Neuronal stem cell (in vitro differentiated cells): ENCODE measurements around the gene TRIM67.

Experiments used
- DNase-seq: peaks from one replicate; pipeline ENCODE4 v3.0.0-alpha.2; 2013; ENCODE audit warnings: low spot score
- H2AFZ ChIP-seq: one replicate; pipeline ENCODE4 v1.6.1; 2013; ENCODE audit warnings: mild to moderate bottlenecking, low read length, inconsistent platforms
- H2AK5ac ChIP-seq: 2 replicates; pipeline ENCODE4 v1.6.1; 2013; ENCODE audit warnings: low read depth, mild to moderate bottlenecking, inconsistent platforms, low read length, moderate library complexity, mixed read lengths
- H2BK120ac ChIP-seq: 2 replicates; pipeline ENCODE4 v1.6.1; 2013; ENCODE audit warnings: low read depth, mild to moderate bottlenecking, inconsistent platforms, low read length, moderate library complexity, mixed read lengths
- H2BK12ac ChIP-seq: one replicate; pipeline ENCODE4 v1.6.1; 2013; ENCODE audit warnings: low read length, inconsistent platforms
- H2BK15ac ChIP-seq: 2 replicates; pipeline ENCODE4 v1.6.1; 2013; ENCODE audit warnings: mild to moderate bottlenecking, low read length, inconsistent platforms, mixed read lengths
- H2BK5ac ChIP-seq: one replicate; pipeline ENCODE4 v1.6.1; 2013; ENCODE audit warnings: inconsistent platforms, mild to moderate bottlenecking, low read length, moderate library complexity
- H3K14ac ChIP-seq: one replicate; pipeline ENCODE4 v1.6.1; 2013; ENCODE audit warnings: low read length, inconsistent platforms
- H3K18ac ChIP-seq: 2 replicates; pipeline ENCODE4 v1.6.1; 2013; ENCODE audit warnings: low read length, inconsistent platforms
- H3K23ac ChIP-seq: 2 replicates; pipeline ENCODE4 v1.6.1; 2013; ENCODE audit warnings: low read depth, mild to moderate bottlenecking, mixed read lengths, low read length, inconsistent platforms; ENCODE audit not compliant: poor library complexity
- H3K27ac ChIP-seq: replicated peaks from 3 replicates; pipeline ENCODE4 v1.5.1; 2013; ENCODE audit warnings: low read length, inconsistent platforms
- H3K27me3 ChIP-seq, 3 experiments: 2 replicates each; pipeline ENCODE4 v1.6.1; 2013; ENCODE audit warnings: low read length in 3 of 3, mild to moderate bottlenecking in 2 of 3, inconsistent platforms in 1 of 3, low read depth in 1 of 3, mixed read lengths in 1 of 3, moderate library complexity in 1 of 3; ENCODE audit not compliant: control insufficient read depth in 3 of 3, insufficient read depth in 3 of 3
- H3K36me3 ChIP-seq, 2 donors: replicated peaks in 1 of 2; 2 replicates each; pipeline ENCODE4 v1.6.1; 2013; ENCODE audit warnings: low read length in 2 of 2; ENCODE audit not compliant: control insufficient read depth in 2 of 2, insufficient read depth in 2 of 2
- H3K4ac ChIP-seq: 2 replicates; pipeline ENCODE4 v1.6.1; 2013; ENCODE audit warnings: inconsistent platforms, mild to moderate bottlenecking, low read length, moderate library complexity
- H3K4me1 ChIP-seq, 2 donors: 1 replicate in 1 of 2; 2 replicates in 1 of 2; pipeline ENCODE4 v1.6.1; 2013; ENCODE audit warnings: low read length in 2 of 2, low read depth in 1 of 2; ENCODE audit not compliant: control insufficient read depth in 2 of 2, insufficient read depth in 1 of 2
- H3K4me2 ChIP-seq: one replicate; pipeline ENCODE4 v1.6.1; 2013; ENCODE audit warnings: mild to moderate bottlenecking, low read length, inconsistent platforms; ENCODE audit not compliant: insufficient read depth, poor library complexity, severe bottlenecking
- H3K4me3 ChIP-seq, 2 donors: 2 replicates each; pipeline ENCODE4 v1.5.1; 2013; ENCODE audit warnings: low read length in 2 of 2, mild to moderate bottlenecking in 2 of 2, inconsistent platforms in 1 of 2, moderate library complexity in 1 of 2
- H3K79me1 ChIP-seq: one replicate; pipeline ENCODE4 v1.6.1; 2013; ENCODE audit warnings: low read depth, mild to moderate bottlenecking, inconsistent platforms, low read length, moderate library complexity
- H3K9ac ChIP-seq: one replicate; pipeline ENCODE4 v1.6.1; 2013; ENCODE audit warnings: mild to moderate bottlenecking, low read depth, low read length, inconsistent platforms; ENCODE audit not compliant: poor library complexity
- H3K9me3 ChIP-seq, 2 donors: replicated peaks in 1 of 2; 2 replicates each; pipeline versions ENCODE3 to v1.6.1; 2013; ENCODE audit warnings: low read length in 2 of 2, mild to moderate bottlenecking in 2 of 2, inconsistent platforms in 1 of 2, low read depth in 1 of 2, mixed read lengths in 1 of 2, moderate library complexity in 1 of 2; ENCODE audit not compliant: control insufficient read depth in 2 of 2, insufficient read depth in 1 of 2
- H4K8ac ChIP-seq: one replicate; pipeline ENCODE4 v1.6.1; 2013; ENCODE audit warnings: low read depth, mild to moderate bottlenecking, inconsistent platforms, low read length, moderate library complexity
- H4K91ac ChIP-seq: one replicate; pipeline ENCODE4 v1.6.1; 2013; ENCODE audit warnings: low read length, low read depth, mild to moderate bottlenecking, inconsistent platforms; ENCODE audit not compliant: poor library complexity
- WGBS, 2 donors: extraction: QIAGEN DNeasy Blood & Tissue Kit; methylation state at CpG; one replicate each; pipeline ENCODE4 v1.1.7; 2013; ENCODE audit warnings: missing lambda C conversion rate in 2 of 2, mixed read lengths in 1 of 2; ENCODE audit not compliant: insufficient read length in 2 of 2, insufficient replicate concordance in 1 of 2; ENCODE audit errors: extremely low coverage in 2 of 2; 5-methylcytosine and 5-hydroxymethylcytosine counted together

TRIM67 gene

DNA sequence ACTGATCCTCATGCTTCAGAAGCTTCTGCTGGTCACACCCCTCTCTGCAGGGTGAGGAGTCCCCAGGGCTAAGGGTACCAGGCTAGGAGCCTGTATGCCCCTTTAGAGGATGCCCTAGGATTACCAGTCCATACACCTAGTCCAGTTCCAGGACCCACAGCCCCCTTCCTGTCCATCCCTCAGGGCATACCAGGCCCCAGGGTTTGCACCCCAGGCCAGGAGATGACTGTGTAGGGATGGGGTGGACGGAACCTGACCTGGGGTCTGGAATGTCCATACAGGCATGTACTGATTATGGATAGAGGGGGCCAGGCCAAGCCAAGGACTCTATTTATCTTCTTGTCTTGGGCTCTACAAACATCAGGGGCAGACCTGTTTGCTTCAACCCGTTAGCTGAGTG, 34.9 kb downstream of the TRIM67 start:
- H3K9me3 ChIP-seq = no peaks in the 10 kb centered on the region
- H3K4me1 ChIP-seq = peaks cover 0 to 11% of the 10 kb centered on the region in 2 donors
- no peak overlapping the region for H3K9ac ChIP-seq
- no peak overlapping the region for H3K4me3 ChIP-seq
- no peak overlapping the region for H3K23ac ChIP-seq
- H3K36me3 ChIP-seq = no peaks in the 10 kb centered on the region
- H2BK15ac ChIP-seq = no peak overlapping the region
- H3K4ac ChIP-seq = no peak overlapping the region
- no peak for DNase-seq
- no peak overlapping the region for H3K14ac ChIP-seq
- no peak overlapping the region for H2BK12ac ChIP-seq
- no peak overlapping the region for H2BK5ac ChIP-seq
- H4K8ac ChIP-seq = no peak overlapping the region
- no peak overlapping the region for H2AK5ac ChIP-seq
- H3K18ac ChIP-seq = no peak overlapping the region
- no peak overlapping the region for H3K27ac ChIP-seq
- no peak overlapping the region for H3K4me2 ChIP-seq
- H2BK120ac ChIP-seq = no peak overlapping the region
- no peaks in the 10 kb centered on the region for H3K79me1 ChIP-seq
- H2AFZ ChIP-seq = no peak overlapping the region
- no CpG with 5 or more reads among the region's 2 CpGs for WGBS, 2 donors
- H3K27me3 ChIP-seq = peaks cover 0 to 43% (median 0%) of the 10 kb centered on the region in 3 experiments
- H4K91ac ChIP-seq = no peak overlapping the region

DNA sequence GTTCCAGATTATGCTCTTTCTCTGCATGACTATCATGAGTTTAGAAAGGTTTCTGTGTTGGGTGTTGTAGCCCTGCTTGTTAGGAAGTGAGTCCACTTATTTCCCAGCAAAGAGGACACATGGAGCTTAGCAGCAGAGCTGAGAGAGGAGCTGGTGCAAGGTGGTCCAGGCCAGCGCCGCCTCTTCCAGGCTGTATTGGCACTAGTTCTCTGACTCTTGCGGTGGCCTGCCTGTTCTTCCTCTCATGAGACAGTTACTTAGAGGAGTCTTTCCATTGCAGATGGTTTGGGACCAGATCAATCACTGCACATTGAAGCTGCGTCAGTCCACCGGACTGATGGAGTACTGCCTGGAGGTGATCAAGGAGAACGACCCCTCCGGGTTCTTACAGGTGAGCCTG, 38.0 kb downstream of the TRIM67 start:
- no peak overlapping the region for H2BK15ac ChIP-seq
- WGBS, 2 donors = no CpG with 5 or more reads among the region's 7 CpGs
- no peak for DNase-seq
- H3K4me1 ChIP-seq = no peaks in the 10 kb centered on the region
- no peak overlapping the region for H4K91ac ChIP-seq
- no peak overlapping the region for H2BK12ac ChIP-seq
- H3K4ac ChIP-seq = no peak overlapping the region
- H3K18ac ChIP-seq = no peak overlapping the region
- H2AFZ ChIP-seq = no peak overlapping the region
- no peak overlapping the region for H3K14ac ChIP-seq
- H3K27me3 ChIP-seq = peaks cover 0 to 55% (median 0%) of the 10 kb centered on the region in 3 experiments
- no peak overlapping the region for H2AK5ac ChIP-seq
- H3K79me1 ChIP-seq = no peaks in the 10 kb centered on the region
- H3K27ac ChIP-seq = no peak overlapping the region
- H3K36me3 ChIP-seq = no peaks in the 10 kb centered on the region
- no peak overlapping the region for H3K9ac ChIP-seq
- H4K8ac ChIP-seq = no peak overlapping the region
- H3K4me2 ChIP-seq = no peak overlapping the region
- no peak overlapping the region for H2BK5ac ChIP-seq
- H3K23ac ChIP-seq = no peak overlapping the region
- H3K4me3 ChIP-seq = no peak overlapping the region
- no peak overlapping the region for H2BK120ac ChIP-seq
- no peaks in the 10 kb centered on the region for H3K9me3 ChIP-seq

DNA sequence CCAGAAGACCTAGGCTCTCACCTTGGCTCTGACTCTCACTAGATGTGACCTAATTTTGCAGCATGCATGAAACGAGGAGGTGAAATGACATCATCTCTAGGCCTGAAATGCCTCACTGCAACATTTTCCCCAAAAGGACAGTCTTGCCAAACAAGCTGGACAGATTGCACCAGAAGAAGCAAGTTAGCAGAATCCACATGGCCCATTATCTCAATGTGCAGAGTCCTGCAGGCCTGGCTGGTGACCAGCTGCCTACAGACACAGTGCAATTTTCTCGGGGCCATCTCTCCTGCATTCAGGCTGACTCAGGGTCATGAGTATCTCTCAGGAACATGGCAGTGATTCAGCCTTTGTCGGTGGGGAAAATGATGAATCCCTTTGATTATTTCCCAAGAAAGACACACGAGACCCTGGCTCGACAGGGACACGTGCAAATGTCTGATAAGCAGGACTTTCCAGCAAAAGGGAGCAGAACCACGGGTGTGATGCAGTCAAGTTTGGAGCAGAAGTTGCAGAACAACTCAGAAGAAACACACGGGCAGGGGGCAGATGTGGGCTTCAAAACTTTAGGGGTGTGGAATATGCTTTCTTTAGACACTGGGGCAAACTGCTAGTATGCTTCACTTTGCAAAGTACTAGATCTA, 38.7 kb downstream of the TRIM67 start:
- Histone ChIP-seq H3K23ac (no peak overlapping the region), H3K4me3 (no peak overlapping the region), H3K27me3 (peaks cover 0 to 49% (median 0%) of the 10 kb centered on the region in 3 experiments), H2BK12ac (no peak overlapping the region), H2BK5ac (no peak overlapping the region), H3K9me3 (no peaks in the 10 kb centered on the region), H3K14ac (no peak overlapping the region), H3K36me3 (no peaks in the 10 kb centered on the region), H3K18ac (no peak overlapping the region), H3K27ac (no peak overlapping the region), H3K79me1 (no peaks in the 10 kb centered on the region), H2AK5ac (no peak overlapping the region), H2BK15ac (no peak overlapping the region), H4K8ac (no peak overlapping the region), H2AFZ (no peak overlapping the region), H4K91ac (no peak overlapping the region), H3K4me2 (no peak overlapping the region), H3K4ac (no peak overlapping the region), H3K4me1 (no peaks in the 10 kb centered on the region), H2BK120ac (no peak overlapping the region), H3K9ac (no peak overlapping the region)
- DNase-seq = no peak
- WGBS, 2 donors = no CpG with 5 or more reads among the region's 8 CpGs

DNA sequence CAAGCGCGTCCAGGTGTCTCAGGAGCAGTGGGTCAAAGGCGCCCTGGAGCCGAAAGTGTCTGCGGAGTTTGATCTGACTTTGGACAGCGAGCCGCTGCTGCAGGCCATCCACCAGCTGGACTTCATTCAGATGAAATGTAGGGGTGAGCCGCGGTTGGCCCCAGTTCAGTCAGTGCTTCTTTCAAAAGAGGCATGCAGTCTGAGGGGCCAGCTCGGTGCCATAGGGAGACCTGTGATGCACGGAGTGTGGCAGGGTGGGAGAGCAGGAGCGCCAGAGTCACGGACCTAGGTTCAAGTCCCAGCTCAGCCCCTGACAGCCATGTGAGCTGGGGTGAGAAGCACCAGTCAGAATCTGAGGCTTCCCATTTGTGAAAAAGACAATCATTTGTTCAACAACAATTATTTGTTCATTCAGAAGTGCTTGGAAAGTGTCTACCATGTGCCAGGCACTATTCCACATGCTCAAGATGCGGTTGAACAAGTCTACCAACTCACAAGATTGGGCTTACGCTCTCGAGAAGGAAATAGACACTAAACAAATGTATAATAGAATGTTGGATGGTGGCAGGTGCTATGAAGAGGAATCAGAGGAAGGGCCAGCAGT, 39.6 kb downstream of the TRIM67 start:
- Histone ChIP-seq H3K18ac (no peak overlapping the region), H3K9me3 (no peaks in the 10 kb centered on the region), H3K4me1 (no peaks in the 10 kb centered on the region), H2BK120ac (no peak overlapping the region), H3K4ac (no peak overlapping the region), H2AK5ac (no peak overlapping the region), H3K27me3 (peaks cover 0 to 49% (median 0%) of the 10 kb centered on the region in 3 experiments), H2BK5ac (no peak overlapping the region), H3K23ac (no peak overlapping the region), H2AFZ (no peak overlapping the region), H3K27ac (no peak overlapping the region), H2BK12ac (no peak overlapping the region), H4K91ac (no peak overlapping the region), H3K4me3 (peak overlapping the region in 1 of 2 donors; percentile 21), H4K8ac (no peak overlapping the region), H3K36me3 (no peaks in the 10 kb centered on the region), H3K4me2 (no peak overlapping the region), H3K9ac (no peak overlapping the region), H3K14ac (no peak overlapping the region), H3K79me1 (no peaks in the 10 kb centered on the region), H2BK15ac (no peak overlapping the region)
- no CpG with 5 or more reads among the region's 16 CpGs for WGBS, 2 donors
- no peak for DNase-seq
